Left colon (tissue), 2 donors: ENCODE results near the gene DXO. TPM values are rescaled to one million over a fixed set of nuclear protein-coding genes. Genes with fewer than 3 reads are reported as not detected.
"Not testable (repeated sequence)": the region's sequence is repeated elsewhere in the genome, so short reads cannot be mapped to it uniquely, and the experiment has no call there.

Experiments used
- ATAC-seq: fragments of 200-7000 bp; cut with Tn5 transposase; one replicate; pipeline ENCODE4 v1.9.1; 2020; ENCODE audit warnings: mild to moderate bottlenecking, moderate library complexity
- DNase-seq, 2 donors: peaks; one replicate each; pipeline ENCODE4 v3.0.0-alpha.2; 2020
- intact Hi-C, 2 donors: fragments of 100-400 bp; cut with DNase I in 1 of 2; cut with micrococcal nuclease in 1 of 2; formaldehyde crosslinking; loops; one replicate each; pipeline versions ENCODE4 v1.11.2 to v1.14.0; 2022; cut with DNase I, micrococcal nuclease
- microRNA-seq, 2 donors: library from miRNA; unstranded; fragments of <30 nt; microRNA quantifications; one replicate each; pipeline versions ENCODE4 v1.1.0 to v1.2.0, GENCODE V29; 2020
- total RNA-seq, 2 donors: library from RNA; stranded (reverse); fragmentation: NEBNext Ultra II Directional; extraction: Animal tissue kit (Norgen Biotek cat#: 25700); gene quantifications; one replicate each; pipeline ENCODE4 v1.2.1, GENCODE V29; 2021
- donor health status: DM: no; HTN: no; CAD: no.
- donor health status: DM: yes; HTN: yes; CAD: no.

The DXO gene
- total RNA-seq, 2 donors from 2014 or later: 14.4 to 15.8 TPM

DNA sequence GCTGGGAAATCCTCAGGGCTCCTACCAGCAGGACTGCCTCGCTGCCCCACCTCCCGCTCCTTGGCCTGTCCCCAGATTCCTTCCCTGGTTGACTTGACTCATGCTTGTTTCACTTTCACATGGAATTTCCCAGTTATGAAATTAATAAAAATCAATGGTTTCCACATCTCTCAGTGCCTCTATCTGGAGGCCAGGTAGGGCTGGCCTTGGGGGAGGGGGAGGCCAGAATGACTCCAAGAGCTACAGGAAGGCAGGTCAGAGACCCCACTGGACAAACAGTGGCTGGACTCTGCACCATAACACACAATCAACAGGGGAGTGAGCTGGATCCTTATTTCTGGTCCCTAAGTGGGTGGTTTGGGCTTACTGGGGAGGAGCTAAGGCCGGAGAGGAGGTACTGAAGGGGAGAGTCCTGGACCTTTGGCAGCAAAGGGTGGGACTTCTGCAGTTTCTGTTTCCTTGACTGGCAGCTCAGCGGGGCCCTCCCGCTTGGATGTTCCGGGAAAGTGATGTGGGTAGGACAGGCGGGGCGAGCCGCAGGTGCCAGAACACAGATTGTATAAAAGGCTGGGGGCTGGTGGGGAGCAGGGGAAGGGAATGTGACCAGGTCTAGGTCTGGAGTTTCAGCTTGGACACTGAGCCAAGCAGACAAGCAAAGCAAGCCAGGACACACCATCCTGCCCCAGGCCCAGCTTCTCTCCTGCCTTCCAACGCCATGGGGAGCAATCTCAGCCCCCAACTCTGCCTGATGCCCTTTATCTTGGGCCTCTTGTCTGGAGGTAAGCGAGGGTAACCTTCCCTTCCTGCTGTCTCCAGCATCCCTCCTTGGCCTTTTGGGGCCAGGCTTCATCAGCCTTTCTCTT is 26.2 kb downstream of the DXO start, which contains the start of gene CFB:
CFB (plus strand) TSS at position 589 of the 863 bp plus-strand sequence; CDS start at position 716, 127 bp downstream.
- DNase-seq (peak; percentile 76 to 94), ATAC-seq (peak; percentile 93)
- intact Hi-C loops: no loop called here

DNA sequence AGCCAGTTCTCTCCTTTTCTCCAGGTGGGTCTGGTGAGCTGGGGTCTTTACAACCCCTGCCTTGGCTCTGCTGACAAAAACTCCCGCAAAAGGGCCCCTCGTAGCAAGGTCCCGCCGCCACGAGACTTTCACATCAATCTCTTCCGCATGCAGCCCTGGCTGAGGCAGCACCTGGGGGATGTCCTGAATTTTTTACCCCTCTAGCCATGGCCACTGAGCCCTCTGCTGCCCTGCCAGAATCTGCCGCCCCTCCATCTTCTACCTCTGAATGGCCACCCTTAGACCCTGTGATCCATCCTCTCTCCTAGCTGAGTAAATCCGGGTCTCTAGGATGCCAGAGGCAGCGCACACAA is 26.8 kb downstream of the DXO start:
- DNase-seq: no peak
- ATAC-seq: no peak
- intact Hi-C loops: no loop called here

DNA sequence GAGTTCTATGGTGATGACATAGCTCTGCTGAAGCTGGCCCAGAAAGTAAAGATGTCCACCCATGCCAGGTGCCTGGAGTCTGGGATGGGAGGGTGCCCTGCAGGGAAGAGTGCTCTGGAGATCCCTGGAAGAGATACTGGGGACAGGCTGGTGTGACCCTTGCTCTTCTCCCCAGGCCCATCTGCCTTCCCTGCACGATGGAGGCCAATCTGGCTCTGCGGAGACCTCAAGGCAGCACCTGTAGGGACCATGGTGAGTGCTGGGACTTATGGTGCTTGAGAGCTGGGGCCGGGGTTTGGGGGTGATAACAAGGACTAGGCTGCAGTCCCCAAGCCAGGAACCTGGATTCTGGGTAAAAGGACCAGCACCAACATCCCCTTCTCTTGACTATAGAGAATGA is 28.2 kb downstream of the DXO start:
- intact Hi-C loops: no loop called here
- ATAC-seq: no peak

GRCh38 chr6:31940256-31940664 is 31.7 kb downstream of the DXO start:
- DNase-seq: no peak
- ATAC-seq: no peak
- intact Hi-C loops: no loop called here

More for the DNA sequence above, 28.2 kb downstream of the DXO start:
- no peak for DNase-seq

- ATAC-seq (no peak), DNase-seq (no peak)
- intact Hi-C loops: no loop called here
These were observed 36.1 kb downstream of the DXO start for GRCh38 chr6:31935823-31936222.

DNA sequence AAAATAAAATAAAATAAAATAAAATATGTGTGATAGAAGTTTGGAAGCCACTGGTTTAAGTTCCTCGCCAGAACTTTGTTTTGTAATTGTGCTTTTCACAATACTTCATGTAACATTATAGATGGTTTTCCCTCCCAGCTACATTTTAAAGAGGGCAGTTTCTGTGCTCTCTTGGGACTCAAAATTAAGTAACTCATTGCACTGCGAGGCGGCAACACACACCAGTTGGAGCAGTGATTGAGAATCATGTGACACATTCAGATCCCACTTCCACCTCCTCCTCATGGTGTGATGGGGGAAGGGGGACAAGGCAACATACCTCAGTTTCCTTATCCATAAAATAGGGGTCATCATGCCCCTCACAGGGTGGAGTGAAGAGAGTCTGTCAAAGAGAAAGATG is 36.9 kb downstream of the DXO start:
- ATAC-seq: no peak
- DNase-seq: no peak
- intact Hi-C loops: no loop called here

DNA sequence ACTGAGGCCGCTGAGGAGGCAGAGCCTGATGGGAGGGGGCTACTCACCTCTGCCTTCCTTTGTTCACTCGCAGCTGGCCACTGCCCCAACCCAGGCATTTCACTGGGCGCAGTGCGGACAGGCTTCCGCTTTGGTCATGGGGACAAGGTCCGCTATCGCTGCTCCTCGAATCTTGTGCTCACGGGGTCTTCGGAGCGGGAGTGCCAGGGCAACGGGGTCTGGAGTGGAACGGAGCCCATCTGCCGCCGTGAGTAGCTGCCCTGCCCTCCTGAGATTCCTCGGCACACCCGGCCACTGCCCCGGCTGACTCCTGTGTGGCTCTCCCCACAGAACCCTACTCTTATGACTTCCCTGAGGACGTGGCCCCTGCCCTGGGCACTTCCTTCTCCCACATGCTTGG is 38.4 kb downstream of the DXO start:
- intact Hi-C loops: no loop called here
- no peak for ATAC-seq
- no peak for DNase-seq

DNA sequence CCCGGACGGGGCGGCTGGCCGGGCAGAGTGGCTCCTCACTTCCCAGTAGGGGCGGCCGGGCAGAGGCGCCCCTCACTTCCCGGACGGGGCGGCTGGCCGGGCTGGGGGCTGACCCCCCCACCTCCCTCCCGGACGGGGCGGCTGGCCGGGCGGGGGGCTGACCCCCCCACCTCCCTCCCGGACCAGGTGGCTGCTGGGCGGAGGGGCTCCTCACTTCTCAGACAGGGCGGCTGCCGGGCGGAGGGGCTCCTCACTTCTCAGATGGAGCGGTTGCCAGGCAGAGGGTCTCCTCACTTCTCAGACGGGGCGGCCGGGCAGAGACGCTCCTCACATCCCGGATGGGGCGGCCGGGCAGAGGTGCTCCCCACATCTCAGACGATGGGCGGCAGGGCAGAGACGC is 39.8 kb downstream of the DXO start:
- ATAC-seq, intact Hi-C loops, DNase-seq: not testable (repeated sequence)

GRCh38 chr6:31930962-31931361 is 41.0 kb downstream of the DXO start:
- ATAC-seq (no peak), DNase-seq (no peak)
- intact Hi-C loops: no loop called here

DNA sequence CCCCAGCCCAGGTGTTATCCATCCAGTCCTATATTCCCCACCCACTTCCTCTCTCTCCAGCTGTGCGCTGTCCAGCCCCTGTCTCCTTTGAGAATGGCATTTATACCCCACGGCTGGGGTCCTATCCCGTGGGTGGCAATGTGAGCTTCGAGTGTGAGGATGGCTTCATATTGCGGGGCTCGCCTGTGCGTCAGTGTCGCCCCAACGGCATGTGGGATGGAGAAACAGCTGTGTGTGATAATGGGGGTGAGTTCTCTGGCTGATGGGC is 43.3 kb downstream of the DXO start:
- intact Hi-C loops: no loop called here
- DNase-seq: no peak
- ATAC-seq: no peak

DNA sequence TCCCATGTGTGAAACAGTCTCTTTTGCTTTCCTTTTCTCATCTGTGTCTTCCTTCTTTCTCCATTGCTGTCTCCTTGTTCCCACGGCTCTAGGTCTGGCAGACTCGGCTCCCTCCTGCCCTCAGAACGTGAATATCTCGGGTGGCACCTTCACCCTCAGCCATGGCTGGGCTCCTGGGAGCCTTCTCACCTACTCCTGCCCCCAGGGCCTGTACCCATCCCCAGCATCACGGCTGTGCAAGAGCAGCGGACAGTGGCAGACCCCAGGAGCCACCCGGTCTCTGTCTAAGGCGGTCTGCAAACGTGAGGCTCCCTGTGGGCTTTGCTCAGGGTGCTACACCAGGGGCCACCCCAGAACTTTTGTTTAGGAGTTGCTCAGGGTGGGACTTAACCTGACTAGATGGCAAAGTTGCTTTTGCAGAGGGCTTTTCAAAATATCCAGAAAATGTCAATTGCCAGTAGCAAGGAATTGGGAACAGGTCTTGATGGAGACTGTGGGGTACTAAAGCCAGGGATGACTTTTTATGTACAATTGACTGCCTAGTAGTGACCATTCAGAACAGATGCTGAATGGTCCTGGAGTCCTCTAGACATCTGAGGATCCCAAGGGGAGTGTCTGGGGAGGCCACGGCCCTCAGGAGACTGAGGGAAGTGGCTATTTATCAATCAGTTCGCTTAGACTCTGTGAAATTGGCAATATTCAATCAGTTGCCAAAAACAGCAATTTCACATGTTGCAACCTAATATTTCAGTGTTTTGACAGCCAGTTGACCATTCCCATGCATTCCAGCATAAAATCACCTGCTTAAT is 43.9 kb downstream of the DXO start:
- intact Hi-C loops: no loop called here
- no peak for ATAC-seq

GRCh38 chr6:31927242-31927862 is 44.6 kb downstream of the DXO start, which contains the start of gene C2:
Gene C2, plus strand, starts transcription at chr6:31927717. Its CDS starts 36 bp downstream, at chr6:31927753.
- ATAC-seq (no peak), DNase-seq (no peak)
- intact Hi-C loops: no loop called here

More for the DNA sequence above, 43.9 kb downstream of the DXO start:
- DNase-seq: no peak

DNA sequence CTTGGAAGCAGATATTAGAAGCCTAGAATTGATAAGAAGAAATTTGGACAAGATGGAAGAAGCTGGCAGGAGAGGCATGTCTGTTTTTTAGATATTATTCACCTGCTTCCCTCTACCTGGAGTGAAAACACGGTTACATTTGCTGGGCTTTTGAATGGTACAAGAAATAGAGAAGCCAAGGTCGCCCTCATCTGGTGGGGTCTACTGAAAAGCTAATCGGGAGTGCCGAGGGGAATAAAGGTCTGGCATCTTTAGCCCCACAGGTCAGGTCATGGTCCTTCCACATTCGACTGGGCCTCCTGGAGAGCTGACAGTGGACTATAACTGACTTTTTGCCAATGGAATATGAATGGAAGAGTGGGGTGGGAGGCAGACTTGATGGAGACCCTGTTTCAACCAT is 49.0 kb downstream of the DXO start:
- peak in 1 of 2 donors; percentile 26 for DNase-seq
- intact Hi-C loops: no loop called here

DNA sequence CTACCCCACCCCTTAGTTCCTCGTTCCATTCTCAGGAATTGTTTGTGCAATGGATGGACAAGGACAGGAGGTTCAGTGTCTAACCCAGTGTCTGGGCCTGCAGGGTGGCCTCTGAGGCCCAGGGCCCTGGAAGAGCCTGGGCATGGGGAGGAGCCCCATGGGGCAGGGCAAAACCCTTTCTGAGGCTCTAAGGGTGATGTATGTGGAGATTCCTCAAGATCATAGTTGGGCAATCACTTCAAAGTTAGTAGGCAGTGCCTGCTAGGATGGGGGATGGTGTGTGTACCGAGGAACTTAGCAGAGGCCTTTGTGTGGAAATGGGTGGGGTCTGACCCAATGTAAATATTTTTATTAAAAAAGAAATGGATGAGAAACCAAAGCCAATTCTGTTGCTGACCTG is 51.1 kb downstream of the DXO start:
- DNase-seq (no peak), ATAC-seq (no peak)
- intact Hi-C loops: no loop called here

More for the DNA sequence above, 49.0 kb downstream of the DXO start:
- no peak for ATAC-seq

Small RNAs within 50 kb of the gene (microRNA-seq; reads per million reads assigned to microRNA genes)
- 0 to 1.4 reads per million in 2 donors for gene MIR1236

Other genes starting within 250 kb of the DXO start
- under 1 TPM in 1 of 2 donors, not detected in 1; 0.20 TPM for gene MPIG6B, start 248.8 kb downstream of the DXO start, total RNA-seq
- gene DDAH2, start 242.8 kb downstream of the DXO start, total RNA-seq: 100 to 1,000 TPM in 1 of 2 donors, 10 to 100 TPM in 1; 84.2 to 139 TPM
- gene CLIC1, start 235.6 kb downstream of the DXO start, total RNA-seq: 100 to 1,000 TPM; 502 to 513 TPM
- 10 to 100 TPM; 18.7 to 26.9 TPM for gene MSH5, start 232.1 kb downstream of the DXO start, total RNA-seq
- gene SAPCD1, start 209.5 kb downstream of the DXO start, total RNA-seq: 1 to 10 TPM; 3.2 to 3.9 TPM
- gene VWA7, start 194.8 kb downstream of the DXO start, total RNA-seq: 10 to 100 TPM; 11.4 to 11.8 TPM
- gene VARS1, start 176.4 kb downstream of the DXO start, total RNA-seq: 10 to 100 TPM; 35.3 to 58.1 TPM
- 10 to 100 TPM; 33.0 to 33.5 TPM for gene LSM2, start 165.2 kb downstream of the DXO start, total RNA-seq
- gene HSPA1L, start 156.9 kb downstream of the DXO start, total RNA-seq: 1 to 10 TPM in 1 of 2 donors, under 1 TPM in 1; 0.89 to 1.1 TPM
- gene HSPA1A, start 156.6 kb downstream of the DXO start, total RNA-seq: 100 to 1,000 TPM; 124 to 136 TPM
- gene HSPA1B, start 144.4 kb downstream of the DXO start, total RNA-seq: 100 to 1,000 TPM; 252 to 296 TPM
- 10 to 100 TPM; 33.1 to 63.5 TPM for gene NEU1, start 109.3 kb downstream of the DXO start, total RNA-seq
- gene SLC44A4, start 93.1 kb downstream of the DXO start, total RNA-seq: 100 to 1,000 TPM; 763 to 988 TPM
- 10 to 100 TPM; 28.0 to 30.5 TPM for gene EHMT2, start 74.4 kb downstream of the DXO start, total RNA-seq
- gene ZBTB12, start 70.1 kb downstream of the DXO start, total RNA-seq: 1 to 10 TPM; 2.7 to 2.9 TPM
- gene C2, start 44.4 kb downstream of the DXO start, total RNA-seq: 10 to 100 TPM in 1 of 2 donors, 1 to 10 TPM in 1; 6.1 to 18.2 TPM
- gene CFB, start 26.0 kb downstream of the DXO start, total RNA-seq: 10 to 100 TPM; 22.2 to 58.8 TPM
- 10 to 100 TPM; 47.9 to 51.3 TPM for gene NELFE, start 13.2 kb downstream of the DXO start, total RNA-seq
- 10 to 100 TPM; 55.4 to 70.8 TPM for gene SKIC2, start 13.0 kb downstream of the DXO start, total RNA-seq
- gene C4A, start 9.9 kb upstream of the DXO start, total RNA-seq: 10 to 100 TPM in 1 of 2 donors, 1 to 10 TPM in 1; 4.1 to 40.0 TPM
- gene C4B, start 42.7 kb upstream of the DXO start, total RNA-seq: 10 to 100 TPM in 1 of 2 donors, 1 to 10 TPM in 1; 3.8 to 31.2 TPM
- gene CYP21A2, start 66.3 kb upstream of the DXO start, total RNA-seq: under 1 TPM in 1 of 2 donors, not detected in 1; 0.15 TPM
- gene TNXB, start 137.2 kb upstream of the DXO start, total RNA-seq: 10 to 100 TPM; 19.4 to 35.9 TPM
- 100 to 1,000 TPM in 1 of 2 donors, 10 to 100 TPM in 1; 83.7 to 111 TPM for gene ATF6B, start 156.1 kb upstream of the DXO start, total RNA-seq
- gene FKBPL, start 158.2 kb upstream of the DXO start, total RNA-seq: 1 to 10 TPM; 4.6 to 4.9 TPM
- 1 to 10 TPM; 1.0 to 2.0 TPM for gene PRRT1, start 179.8 kb upstream of the DXO start, total RNA-seq
- gene PPT2, start 182.0 kb upstream of the DXO start, total RNA-seq: 10 to 100 TPM; 18.8 to 19.9 TPM
- gene EGFL8, start 192.5 kb upstream of the DXO start, total RNA-seq: 10 to 100 TPM; 13.7 to 19.9 TPM
- gene AGPAT1, start 203.9 kb upstream of the DXO start, total RNA-seq: 10 to 100 TPM; 44.4 to 55.0 TPM
- 100 to 1,000 TPM in 1 of 2 donors, 10 to 100 TPM in 1; 87.2 to 104 TPM for gene RNF5, start 206.3 kb upstream of the DXO start, total RNA-seq
- gene AGER, start 212.1 kb upstream of the DXO start, total RNA-seq: 1 to 10 TPM; 4.4 TPM
- 10 to 100 TPM; 41.5 to 49.6 TPM for gene PBX2, start 218.1 kb upstream of the DXO start, total RNA-seq
- gene GPSM3, start 220.5 kb upstream of the DXO start, total RNA-seq: 10 to 100 TPM in 1 of 2 donors, 1 to 10 TPM in 1; 5.6 to 11.1 TPM